Right ventricle myocardium superior (tissue), 1 donor: ENCODE results near the gene RACK1. TPM values are rescaled to one million over a fixed set of nuclear protein-coding genes. Genes with fewer than 3 reads are reported as not detected.

Experiments used
- ATAC-seq: fragments of 200-7000 bp; cut with Tn5 transposase; one replicate; pipeline ENCODE4 v1.9.1; 2020; ENCODE audit warnings: mild to moderate bottlenecking; ENCODE audit not compliant: poor library complexity
- DNase-seq: peaks from one replicate; pipeline ENCODE4 v3.0.0-alpha.2; 2020
- intact Hi-C: fragments of 100-400 bp; cut with DNase I; formaldehyde crosslinking; loops from one replicate; pipeline ENCODE4 v1.11.2; 2022
- microRNA-seq: library from miRNA; unstranded; fragments of <30 nt; microRNA quantifications from one replicate; pipeline ENCODE4 v1.2.0, GENCODE V29; 2020
- total RNA-seq: library from RNA; stranded (reverse); fragmentation: NEBNext Ultra II Directional; extraction: Animal tissue kit (Norgen Biotek cat#: 25700); gene quantifications from one replicate; pipeline ENCODE4 v1.2.1, GENCODE V29; 2021
- donor health status: DM: no; HTN: yes; CAD: no; lungs with severe emphysema.

RACK1 gene
- total RNA-seq, 1 donor from 2014 or later = 577 TPM

GRCh38 chr5:181191526-181192336 is 52.0 kb downstream of the RACK1 start:
- peak; percentile 79 for ATAC-seq
- intact Hi-C loops = loop anchor here (2.0 kb wide), 1 partner anchor 15 kb away; no protein-coding TSS in a partner anchor
- peak; percentile 97 for DNase-seq

DNA sequence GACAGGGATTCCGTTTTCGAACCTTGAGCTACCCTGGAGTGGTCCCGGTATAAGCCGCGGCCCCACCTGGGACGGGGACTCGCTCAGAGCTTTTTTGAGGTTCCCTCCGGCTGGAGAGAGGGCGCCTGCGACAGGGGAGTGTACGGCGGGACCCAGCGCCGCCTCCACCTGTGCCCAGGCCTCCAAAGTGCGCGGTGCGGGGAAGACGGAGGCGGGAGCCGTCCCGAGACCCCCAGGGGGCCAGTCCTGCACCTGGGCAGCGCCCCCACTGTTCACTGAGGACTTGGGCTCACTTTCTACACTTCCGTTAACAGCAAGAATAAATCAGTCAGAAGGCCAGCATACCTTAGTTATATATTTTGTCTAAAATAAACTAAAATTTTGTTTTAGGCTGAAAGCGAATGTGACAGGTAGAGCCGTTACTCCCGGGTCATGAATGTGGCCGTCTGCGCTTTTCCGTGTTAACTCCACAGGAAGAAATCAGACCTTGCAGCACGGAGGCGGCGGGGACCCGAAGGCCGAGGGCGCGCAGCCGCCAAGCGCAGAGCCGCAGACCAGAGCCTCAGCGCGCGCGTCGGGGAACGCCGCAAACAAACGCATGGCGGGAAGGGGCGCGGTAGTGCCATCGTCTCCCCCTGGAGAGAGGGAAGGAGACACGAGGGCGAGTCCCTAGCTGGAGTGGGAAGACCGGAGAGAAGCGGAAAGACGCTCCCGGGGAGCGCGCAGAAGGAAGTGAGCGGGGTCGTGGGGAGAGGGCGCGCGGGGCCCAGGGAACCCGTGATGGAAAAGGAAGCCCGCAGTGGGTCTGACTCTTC is 52.8 kb downstream of the RACK1 start:
- intact Hi-C loops = loop anchor here (2.0 kb wide), 1 partner anchor 16 kb away; no protein-coding TSS in a partner anchor
- peak; percentile 72 for DNase-seq
- ATAC-seq = peak; percentile 18

DNA sequence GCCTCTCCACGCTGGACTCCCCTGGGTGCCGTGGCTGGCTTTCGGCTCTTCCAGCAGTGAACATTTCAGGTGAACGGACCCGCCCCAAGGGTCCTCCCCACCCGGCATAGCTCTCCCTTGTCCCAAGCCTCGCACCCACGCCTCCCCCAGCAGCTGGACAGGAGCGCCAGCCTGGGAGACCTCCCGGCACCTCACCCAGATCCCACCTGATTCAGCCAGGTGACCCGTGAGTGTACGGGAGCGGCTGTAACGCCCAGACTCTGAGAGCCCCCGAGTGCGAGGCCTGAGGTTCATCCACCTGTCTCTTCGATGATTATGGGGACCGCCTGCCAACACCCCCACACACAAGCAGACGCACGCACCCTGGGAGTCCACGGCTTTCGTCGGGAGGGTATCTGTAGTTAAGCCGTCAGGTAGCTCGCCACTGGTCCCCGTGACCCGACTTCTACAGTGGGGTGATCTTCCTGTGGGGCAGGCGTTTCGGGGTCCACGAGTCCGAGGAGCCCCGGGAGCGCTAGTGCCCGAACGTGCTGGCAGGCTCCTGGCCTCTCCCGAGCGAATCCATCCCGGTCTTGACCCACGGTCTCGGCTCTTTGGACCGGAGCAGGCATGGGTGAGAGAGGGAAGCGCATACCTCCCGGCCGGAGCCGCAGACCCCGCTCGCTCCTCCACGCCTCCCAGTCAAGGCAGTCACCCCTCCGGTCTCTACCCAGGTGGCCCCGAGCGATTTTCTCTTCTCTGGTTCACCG is 53.6 kb downstream of the RACK1 start:
- DNase-seq (no peak), ATAC-seq (no peak)
- intact Hi-C loops = loop anchor here (2.0 to 5.0 kb wide), 2 partner anchors 17 to 32 kb away; partner anchors contain the start of gene TRIM41

GRCh38 chr5:181189363-181189961 is 54.2 kb downstream of the RACK1 start:
- intact Hi-C loops = loop anchor here (5.0 kb wide), 1 partner anchor 33 kb away; the partner anchor contains the start of gene TRIM41
- ATAC-seq = no peak
- DNase-seq = peak; percentile 64

GRCh38 chr5:181188700-181189362 is 54.9 kb downstream of the RACK1 start:
- intact Hi-C loops = loop anchor here (5.0 kb wide), 1 partner anchor 33 kb away; the partner anchor contains the start of gene TRIM41
- DNase-seq (peak; percentile 65), ATAC-seq (peak; percentile 42)

GRCh38 chr5:181187500-181188213 is 56.0 kb downstream of the RACK1 start:
- DNase-seq = peak; percentile 84
- intact Hi-C loops = loop anchor here (2.0 to 5.0 kb wide), 2 partner anchors 35 to 75 kb away; partner anchors contain the start of gene TRIM41
- peak; percentile 25 for ATAC-seq

DNA sequence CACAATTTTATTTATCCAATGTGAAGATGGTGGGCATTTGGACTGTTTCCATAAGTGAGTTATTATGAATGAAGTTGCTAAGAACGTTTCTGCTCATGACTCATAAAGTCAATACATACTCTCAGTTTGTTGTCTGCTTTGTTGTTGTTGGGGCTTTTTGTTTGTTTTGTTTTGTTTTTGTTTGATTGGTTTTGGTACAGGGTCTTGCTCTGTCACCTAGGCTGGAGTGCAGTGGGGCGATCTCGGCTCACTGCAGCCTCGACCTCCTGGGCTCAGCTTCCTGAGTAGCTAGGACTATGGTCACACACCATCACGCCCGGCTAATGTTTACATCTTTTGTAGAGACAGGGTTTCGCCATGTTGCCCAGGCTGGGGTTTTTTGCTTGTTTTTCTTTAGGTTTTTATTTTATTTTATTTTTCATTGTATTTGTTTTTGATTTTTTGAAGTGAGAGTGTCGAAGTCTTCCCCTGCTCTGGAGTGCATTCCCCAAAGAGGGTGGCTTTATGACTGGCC is 56.7 kb downstream of the RACK1 start:
- no peak for ATAC-seq
- intact Hi-C loops = loop anchor here (2.0 to 5.0 kb wide), 2 partner anchors 35 to 76 kb away; partner anchors contain the start of gene TRIM41
- DNase-seq = no peak

Small RNA genes lying within 50 kb of the gene (microRNA-seq; reads per million reads assigned to microRNA genes)
- not detected for gene MIR4638

Other genes starting within 250 kb of the RACK1 start
- gene BTNL9, start 203.6 kb downstream of the RACK1 start, total RNA-seq = 38.9 TPM
- not detected for gene OR2V1, start 112.7 kb downstream of the RACK1 start, total RNA-seq
- gene OR2V2, start 96.3 kb downstream of the RACK1 start, total RNA-seq = not detected
- gene TRIM7, start 38.7 kb downstream of the RACK1 start, total RNA-seq = 10.8 TPM
- gene TRIM41, start 20.6 kb downstream of the RACK1 start, total RNA-seq = 20.7 TPM
- gene TRIM52, start 17.2 kb upstream of the RACK1 start, total RNA-seq = 9.3 TPM
- gene OR4F3, start 123.4 kb upstream of the RACK1 start, total RNA-seq = not detected